Superior temporal gyrus (tissue), 1 donor: ENCODE measurements around the gene UBE2I.
"Not testable (repeated sequence)": the region's sequence is repeated elsewhere in the genome, so short reads cannot be mapped to it uniquely, and the experiment has no call there.

Source experiments
- DNase-seq: peaks from one replicate; pipeline ENCODE4 v3.0.0-alpha.2; 2016; ENCODE audit errors: extremely low spot score

UBE2I gene

GRCh38 chr16:1293921-1294656 is 15.3 kb upstream of the UBE2I start:
- no peak for DNase-seq

GRCh38 chr16:1295465-1295864 is 14.0 kb upstream of the UBE2I start:
- DNase-seq: no peak

GRCh38 chr16:1296688-1297017 is 12.8 kb upstream of the UBE2I start:
- not testable (repeated sequence) for DNase-seq

- no peak for DNase-seq
These were observed 12.3 kb upstream of the UBE2I start for GRCh38 chr16:1297018-1297696.

GRCh38 chr16:1298406-1298805 is 11.0 kb upstream of the UBE2I start:
- no peak for DNase-seq

GRCh38 chr16:1299012-1299867 is 10.2 kb upstream of the UBE2I start:
- no peak for DNase-seq

- DNase-seq: no peak
These were observed 9.6 kb upstream of the UBE2I start for GRCh38 chr16:1299868-1300203.

GRCh38 chr16:1300664-1301476 is 8.6 kb upstream of the UBE2I start:
- DNase-seq: peak; percentile 17

GRCh38 chr16:1301562-1301961 is 7.9 kb upstream of the UBE2I start:
- no peak for DNase-seq

- DNase-seq: no peak
These were observed 3.6 kb upstream of the UBE2I start for GRCh38 chr16:1305823-1306222.

GRCh38 chr16:1306334-1306733 is 3.1 kb upstream of the UBE2I start:
- DNase-seq: no peak

GRCh38 chr16:1308036-1308976 is 1.1 kb upstream of the UBE2I start:
- DNase-seq: no peak

GRCh38 chr16:1309888-1310831 is 724 bp downstream of the UBE2I start:
- DNase-seq: peak; percentile 8

GRCh38 chr16:1310832-1311200 is 1.4 kb downstream of the UBE2I start:
- no peak for DNase-seq

- DNase-seq: no peak
These were observed 1.8 kb downstream of the UBE2I start for GRCh38 chr16:1311212-1311737.

- DNase-seq: no peak
These were observed 2.5 kb downstream of the UBE2I start for GRCh38 chr16:1311738-1312466.

- no peak for DNase-seq
These were observed 3.0 kb downstream of the UBE2I start for GRCh38 chr16:1312467-1312816.

- DNase-seq: no peak
These were observed 3.5 kb downstream of the UBE2I start for GRCh38 chr16:1312903-1313302.
